ENCODE measurements around the gene PCGF3.
A peak's percentile ranks its signal among the peaks of the same experiment; 100 is the strongest.

PCGF3 gene

GRCh38 chr4:680928-681645 lies 24.5 kb upstream of the PCGF3 start (continued):
- peak; percentile 69 for TF ChIP-seq KLF1 (tag by site-specific recombination; IDR thresholded peaks at IDR 0.05)
- TF ChIP-seq TRIM28 (IDR thresholded peaks at IDR 0.05; ENCODE audit: borderline replicate concordance, low read length): no peak
- no peak for TF ChIP-seq ZFHX2 (tag by site-specific recombination; conservative IDR thresholded peaks at IDR 0.05)
- TF ChIP-seq ZNF48 (tag by site-specific recombination; IDR thresholded peaks at IDR 0.05): no peak
- TF ChIP-seq ZNF146 (tag by site-specific recombination; IDR thresholded peaks at IDR 0.05): no peak
- no peak for TF ChIP-seq ZNF558 (tag by site-specific recombination; IDR thresholded peaks at IDR 0.05)
- no peak for TF ChIP-seq ZNF677 (tag by site-specific recombination; IDR thresholded peaks at IDR 0.05)
- TF ChIP-seq ELK4 (IDR thresholded peaks at IDR 0.05; ENCODE audit: borderline replicate concordance, low read depth, low read length): no peak

- TF ChIP-seq ZNF529 (tag by site-specific recombination; IDR thresholded peaks at IDR 0.05; ENCODE audit: insufficient replicate concordance): no peak
- TF ChIP-seq ZNF404 (tag by site-specific recombination; IDR thresholded peaks at IDR 0.05): no peak
- TF ChIP-seq ZBTB26 (tag by site-specific recombination; optimal IDR thresholded peaks at IDR 0.05): peak; percentile 42
- TF ChIP-seq OSR2 (tag by site-specific recombination; IDR thresholded peaks at IDR 0.05): no peak
- 0 out of 2 replicates have a peak, but pooled peaks have one; percentile 6 for TF ChIP-seq KLF1 (tag by site-specific recombination; IDR thresholded peaks at IDR 0.05)
- no peak for TF ChIP-seq MZF1 (tag by site-specific recombination; IDR thresholded peaks at IDR 0.05; ENCODE audit: borderline replicate concordance)
- no peak for TF ChIP-seq ZBTB10 (tag by site-specific recombination; IDR thresholded peaks at IDR 0.05)
- peak; percentile 51 for TF ChIP-seq ZIC2 (tag by site-specific recombination; IDR thresholded peaks at IDR 0.05)
- peak; percentile 52 for TF ChIP-seq GLIS1 (tag by site-specific recombination; IDR thresholded peaks at IDR 0.05)
- TF ChIP-seq ZNF677 (tag by site-specific recombination; IDR thresholded peaks at IDR 0.05): no peak
- no peak for TF ChIP-seq ZNF639 (tag by site-specific recombination; IDR thresholded peaks at IDR 0.05)
- peak; percentile 28; the same call in 1 of the 2 replicates for TF ChIP-seq GLIS2 (tag by site-specific recombination; IDR thresholded peaks at IDR 0.05)
- no peak for TF ChIP-seq ZNF302 (tag by site-specific recombination; IDR thresholded peaks at IDR 0.05; ENCODE audit: low read depth)
- no peak for TF ChIP-seq BCL11B (tag by site-specific recombination; IDR thresholded peaks at IDR 0.05; ENCODE audit: low read depth)
- 0 out of 2 replicates have a peak, but pooled peaks have one; percentile 33 for TF ChIP-seq ZBTB8A (tag by site-specific recombination; IDR thresholded peaks at IDR 0.05)
- no peak for TF ChIP-seq ZNF600 (tag by site-specific recombination; IDR thresholded peaks at IDR 0.05)
- H3K27ac ChIP-seq (ENCODE audit: extremely low read depth, low read depth, low read length): no peak overlapping the region
- no peaks in the 10 kb centered on the region for H3K9me3 ChIP-seq (ENCODE audit: control insufficient read depth, insufficient read depth, low read depth, low read length)
- H3K36me3 ChIP-seq (ENCODE audit: control insufficient read depth in 2 of 2, insufficient read depth in 1 of 2, low read length in 2 of 2): no peaks in the 10 kb centered on the region
- POLR2A ChIA-PET: no interaction called here
- CTCF ChIA-PET: interaction anchor here (0.6 kb wide), 1 partner anchor 57 kb away, joined by 3 read pairs; no protein-coding TSS in a partner anchor
- H3K4me3 ChIP-seq (ENCODE audit: low read depth, low read length): no peak overlapping the region
- H3K4me1 ChIP-seq (ENCODE audit: control insufficient read depth, insufficient read depth, low read length): no peaks in the 10 kb centered on the region; the same call in 1 of the 2 replicates
Observed at GRCh38 chr4:681736-682451, 23.7 kb upstream of the PCGF3 start.
